SHP77 (cell line): ENCODE results near the gene RIPOR3.
"Not testable (repeated sequence)": the region's sequence is repeated elsewhere in the genome, so short reads cannot be mapped to it uniquely, and the experiment has no call there.

ENCODE experiments used
- DNase-seq, 2 experiments: peaks; one replicate each; lab custom pipeline; 2025; lab: John Stamatoyannopoulos, UW

RIPOR3 gene

GRCh38 chr20:50574586-50574985, 116.8 kb downstream of the RIPOR3 start:
- no peak for DNase-seq

DNA sequence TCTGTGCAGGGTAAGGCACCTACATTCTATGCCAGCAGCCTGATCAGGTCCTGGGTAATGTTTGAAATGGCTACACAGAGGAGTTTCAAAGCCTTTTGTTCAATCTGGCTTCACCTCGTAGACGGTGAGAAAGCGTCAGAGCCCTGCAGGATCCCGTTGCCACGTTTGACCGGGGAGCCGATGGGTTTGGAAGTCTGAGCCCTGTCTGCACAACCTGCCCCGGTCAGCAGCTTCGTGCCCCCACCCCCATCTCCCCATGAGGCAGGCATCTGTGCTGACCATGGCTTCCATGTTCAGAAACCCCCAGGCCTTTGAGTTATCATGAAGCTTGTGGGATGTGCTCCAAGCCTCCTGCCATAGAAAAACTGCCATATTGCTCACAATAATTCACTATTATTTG, 117.2 kb downstream of the RIPOR3 start:
- no peak for DNase-seq

GRCh38 chr20:50572938-50573777, 118.2 kb downstream of the RIPOR3 start:
- peak; percentile 62 to 64 for DNase-seq

- no peak for DNase-seq
Measured at GRCh38 chr20:50571466-50571865, 119.9 kb downstream of the RIPOR3 start.

DNA sequence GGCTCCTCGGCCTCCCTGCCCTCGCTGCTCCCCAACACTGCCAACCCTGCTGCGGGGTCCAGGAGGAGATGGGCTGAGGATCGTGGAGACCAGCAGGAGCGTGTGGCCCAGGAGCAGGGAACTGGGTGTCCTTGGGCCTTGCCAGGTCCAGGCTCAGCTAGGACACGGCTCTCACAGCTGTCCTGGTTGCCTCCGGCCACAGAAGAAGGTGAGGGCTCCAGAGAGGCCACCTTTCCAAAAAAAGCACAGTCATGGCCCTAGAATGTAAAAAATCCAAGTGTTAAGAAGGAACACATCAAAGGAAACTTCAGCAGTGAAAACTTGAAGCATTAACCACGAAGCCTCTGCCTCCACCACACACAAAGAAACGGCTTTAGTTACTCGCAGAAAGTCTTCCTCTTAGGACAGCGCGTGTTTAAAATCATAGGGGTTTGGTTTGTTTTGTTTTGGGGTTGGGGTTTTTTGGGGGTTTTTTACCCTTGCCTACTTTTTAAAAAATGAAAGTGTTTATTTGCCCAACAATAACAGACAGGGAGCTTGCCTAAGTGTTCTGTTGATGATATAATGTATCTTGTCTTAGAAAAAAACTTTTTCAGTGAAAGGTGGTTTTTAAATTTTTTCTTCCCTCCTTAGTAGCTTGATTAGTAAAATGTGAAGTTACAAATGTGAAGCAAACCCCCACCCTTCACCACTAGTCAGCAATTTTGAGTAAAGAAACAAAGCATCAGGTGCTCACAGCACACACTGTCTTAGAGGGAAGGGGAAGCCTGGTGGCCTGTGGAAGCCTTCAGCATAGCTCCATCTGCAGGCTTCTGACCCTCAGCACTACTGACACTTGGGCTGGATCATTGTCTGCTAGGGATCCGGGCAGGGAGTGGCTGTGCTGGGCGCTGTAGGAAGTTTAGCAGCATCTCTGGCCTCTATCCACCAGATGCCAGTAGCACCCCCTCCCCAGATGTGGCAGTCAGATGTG, 121.2 kb downstream of the RIPOR3 start:
- no peak for DNase-seq

DNA sequence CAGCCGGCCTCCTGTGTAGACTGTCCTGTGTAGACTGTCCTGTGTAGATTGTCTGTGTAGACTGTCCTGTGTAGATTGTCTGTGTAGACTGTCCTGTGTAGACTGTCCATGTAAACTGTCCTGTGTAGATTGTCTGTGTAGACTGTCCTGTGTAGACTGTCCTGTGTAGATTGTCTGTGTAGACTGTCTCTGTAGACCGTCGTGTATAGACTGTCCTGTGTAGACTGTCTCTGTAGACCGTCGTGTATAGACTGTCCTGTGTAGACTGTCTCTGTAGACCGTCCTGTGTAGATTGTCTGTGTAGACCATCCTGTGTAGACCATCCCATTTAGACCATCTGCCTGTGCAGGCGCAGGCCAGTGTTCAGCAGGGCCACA, 121.9 kb downstream of the RIPOR3 start:
- DNase-seq: not testable (repeated sequence)

DNA sequence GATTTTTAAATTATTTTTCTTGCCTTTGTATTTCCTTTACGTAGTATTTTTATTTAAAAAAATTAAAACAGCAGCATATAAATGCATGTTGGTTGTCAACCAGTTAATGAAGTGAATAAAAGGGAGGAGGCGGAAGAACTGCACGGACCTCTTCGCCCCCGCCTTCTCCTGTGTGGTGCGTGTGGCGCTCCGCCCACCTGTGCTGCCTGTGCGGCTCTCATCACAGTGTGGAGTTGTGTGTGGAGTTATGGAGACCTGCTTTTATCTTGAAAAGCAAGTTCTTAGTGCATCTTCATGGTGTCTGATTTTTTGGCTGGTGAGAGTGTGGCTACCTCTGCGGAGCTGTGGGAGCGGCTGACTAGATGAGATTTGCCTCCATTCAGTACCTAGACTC, 122.8 kb downstream of the RIPOR3 start:
- no peak for DNase-seq

DNA sequence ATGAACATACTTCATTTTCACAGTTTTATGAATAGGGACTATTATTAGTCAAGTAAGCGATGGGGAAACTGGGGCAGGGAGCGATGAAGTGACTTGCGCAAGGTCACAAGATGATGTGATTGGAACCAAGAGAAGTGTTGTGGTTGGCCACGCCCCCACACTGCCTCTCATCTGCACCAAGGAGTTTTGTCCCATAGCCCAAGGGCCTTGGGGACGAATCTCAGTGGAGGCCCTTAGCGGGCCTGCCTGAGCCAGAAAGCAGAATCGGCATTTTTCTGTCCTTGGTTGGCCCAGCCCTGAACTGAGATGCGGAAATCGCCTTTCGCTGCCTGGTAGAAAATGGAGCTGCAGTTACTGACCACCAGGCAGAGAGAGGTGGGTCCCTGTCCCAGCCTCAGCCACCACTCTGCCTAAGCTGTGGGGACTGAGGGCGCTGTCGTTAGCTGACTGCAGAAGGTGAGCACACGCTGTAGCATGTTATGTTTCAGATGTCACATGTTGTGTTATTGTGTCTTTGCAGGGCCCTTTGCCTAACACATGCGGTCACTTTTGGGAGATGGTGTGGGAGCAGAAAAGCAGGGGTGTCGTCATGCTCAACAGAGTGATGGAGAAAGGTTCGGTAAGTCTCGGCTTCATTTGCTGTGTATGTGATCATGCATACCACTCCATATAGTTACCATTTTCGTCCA, 123.3 kb downstream of the RIPOR3 start:
- DNase-seq: no peak

GRCh38 chr20:50565871-50566270, 125.5 kb downstream of the RIPOR3 start:
- DNase-seq: no peak

DNA sequence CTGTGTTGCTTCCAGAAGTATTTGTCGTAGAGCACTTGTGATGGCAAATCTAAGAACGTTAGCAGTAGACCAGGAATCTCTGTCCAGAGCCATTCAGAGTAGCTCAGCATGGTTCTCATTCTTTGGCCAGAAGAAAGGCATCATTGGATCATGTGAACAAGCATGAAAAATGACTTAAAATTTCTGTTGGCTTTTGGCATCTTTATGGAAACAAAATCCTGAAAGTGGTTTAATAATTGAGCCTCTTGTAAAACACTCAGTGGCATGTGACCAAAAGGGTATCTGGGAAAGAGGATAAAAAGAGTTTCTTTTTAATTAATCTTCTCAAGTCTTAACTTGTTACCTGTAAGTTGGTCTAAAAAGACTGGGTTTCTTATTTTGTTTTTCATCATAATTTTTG, 126.0 kb downstream of the RIPOR3 start:
- DNase-seq: no peak

DNA sequence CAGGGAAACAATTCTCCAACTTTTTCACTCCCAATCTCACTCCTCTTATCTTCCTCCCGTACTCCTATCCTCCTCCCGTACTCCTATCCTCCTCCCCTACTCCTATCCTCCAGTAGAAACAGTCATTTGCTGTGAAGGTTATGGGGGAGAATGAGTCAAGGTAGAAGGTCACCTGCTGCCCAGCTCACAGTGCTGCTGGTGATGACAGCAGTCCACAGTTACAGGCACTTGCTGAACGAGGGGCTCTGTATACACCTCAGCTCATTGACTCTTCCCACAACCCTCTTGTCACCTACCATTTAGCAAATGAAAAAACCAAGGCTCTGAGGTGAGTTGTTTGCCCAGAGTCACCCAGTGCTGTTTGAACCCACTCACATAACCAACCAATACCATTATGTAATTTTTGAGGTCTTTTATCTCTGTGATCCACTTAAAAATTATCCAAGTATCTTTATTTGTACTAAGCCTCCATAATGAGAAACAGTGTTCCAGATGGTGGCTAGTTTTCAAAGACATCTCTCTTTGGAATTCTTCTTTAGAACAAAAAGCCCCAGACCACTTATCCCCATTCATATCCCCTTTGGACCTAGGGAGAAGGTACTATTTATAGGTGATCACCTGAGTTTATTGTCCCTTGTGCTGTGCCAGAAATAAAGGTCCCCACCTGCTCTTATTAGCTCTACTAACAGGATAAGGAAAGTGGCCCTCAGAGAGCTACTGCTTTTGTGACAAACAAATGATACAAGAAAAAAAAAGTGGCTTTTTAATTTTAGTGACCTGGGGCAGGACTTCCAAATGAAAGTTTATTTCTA, 128.0 kb downstream of the RIPOR3 start:
- no peak for DNase-seq

DNA sequence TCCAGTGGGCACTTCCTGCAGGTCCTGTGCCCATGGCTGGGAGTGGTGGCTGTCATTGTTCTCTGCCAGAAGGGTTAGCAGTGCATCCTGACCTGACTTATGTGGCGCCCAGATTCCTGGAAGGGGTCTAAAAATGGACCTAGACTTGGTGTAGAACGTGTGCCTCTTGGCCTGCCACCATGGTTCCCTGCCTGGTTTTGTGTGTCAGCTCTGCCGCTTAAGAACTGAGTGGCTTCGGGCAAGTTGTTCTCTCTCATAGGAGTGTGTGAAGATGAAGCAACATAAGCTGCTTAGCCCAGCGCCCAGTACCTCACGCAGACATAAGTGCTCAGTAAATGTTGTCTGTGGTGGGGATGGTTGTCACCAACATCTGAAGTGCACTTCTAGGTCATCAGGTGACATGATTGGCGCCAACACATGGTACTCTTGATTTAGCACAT, 129.1 kb downstream of the RIPOR3 start:
- DNase-seq: no peak

GRCh38 chr20:50561379-50562078, 129.8 kb downstream of the RIPOR3 start:
- no peak for DNase-seq

DNA sequence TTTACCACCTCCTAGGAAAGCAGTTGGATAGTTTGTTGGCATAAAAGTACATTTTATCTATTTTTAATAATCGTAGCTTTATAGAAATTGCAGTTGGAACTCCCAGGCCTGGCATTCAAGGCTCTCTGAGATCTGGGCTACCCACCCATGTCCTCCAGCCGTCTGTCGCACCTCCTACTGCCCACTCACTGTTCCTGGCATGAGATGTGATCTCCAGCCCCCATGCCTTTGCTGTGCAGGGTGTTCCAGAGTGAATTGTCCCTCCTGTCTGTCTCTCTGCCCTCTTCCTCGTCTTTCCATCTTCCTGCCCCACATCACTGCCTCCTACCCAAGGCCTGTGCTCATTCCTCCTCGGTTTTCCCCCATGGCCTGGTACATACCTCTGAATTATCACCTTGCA, 130.5 kb downstream of the RIPOR3 start:
- DNase-seq: no peak

GRCh38 chr20:50559856-50560638, 131.3 kb downstream of the RIPOR3 start:
- no peak for DNase-seq

- DNase-seq: no peak
Measured at GRCh38 chr20:50559149-50559548, 132.2 kb downstream of the RIPOR3 start.

DNA sequence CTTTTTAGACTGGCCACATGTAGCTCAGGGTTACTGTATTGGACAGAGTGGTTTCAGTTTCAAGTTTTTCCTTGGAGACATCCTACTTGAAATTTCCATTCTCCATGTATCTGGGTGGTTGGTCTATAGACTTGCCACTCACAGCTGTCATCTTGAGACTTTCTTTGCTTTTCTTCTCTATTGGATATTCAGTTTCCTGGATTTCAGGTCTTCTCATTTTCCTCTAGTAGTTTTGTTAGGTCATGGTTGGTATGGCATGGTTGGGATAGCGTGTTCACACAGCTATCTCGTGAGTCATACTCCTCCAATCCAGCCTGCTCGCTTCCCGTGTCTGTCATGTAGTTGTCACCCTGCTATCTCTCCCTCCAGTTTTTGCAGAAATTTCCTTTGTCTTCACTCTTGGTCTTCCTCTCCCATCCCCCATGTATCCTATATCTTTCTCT, 132.8 kb downstream of the RIPOR3 start:
- DNase-seq: no peak

GRCh38 chr20:50557549-50558134, 133.7 kb downstream of the RIPOR3 start:
- no peak for DNase-seq

DNA sequence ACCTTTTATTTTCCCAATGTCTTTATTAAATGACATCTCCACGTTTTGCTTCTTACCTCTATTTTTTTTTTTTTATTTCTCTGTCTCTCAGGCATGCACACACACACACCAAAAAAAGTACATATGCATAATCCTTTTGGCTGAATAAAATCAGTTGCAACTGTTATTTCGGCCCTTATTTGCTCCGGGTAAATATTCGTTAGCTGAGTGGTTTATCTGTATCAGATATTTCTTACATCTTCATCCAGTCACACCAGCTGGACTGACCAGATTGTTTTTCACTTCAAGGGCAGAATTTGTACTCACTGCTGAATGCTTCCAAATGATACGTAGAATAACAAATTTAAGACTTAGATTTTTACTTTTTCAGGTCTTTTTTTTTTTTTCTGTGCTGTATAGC, 135.7 kb downstream of the RIPOR3 start:
- DNase-seq: no peak
